ENCODE data around the gene ESR2.
A peak's percentile ranks its signal among the peaks of the same experiment; 100 is the strongest.

ESR2 gene

DNA sequence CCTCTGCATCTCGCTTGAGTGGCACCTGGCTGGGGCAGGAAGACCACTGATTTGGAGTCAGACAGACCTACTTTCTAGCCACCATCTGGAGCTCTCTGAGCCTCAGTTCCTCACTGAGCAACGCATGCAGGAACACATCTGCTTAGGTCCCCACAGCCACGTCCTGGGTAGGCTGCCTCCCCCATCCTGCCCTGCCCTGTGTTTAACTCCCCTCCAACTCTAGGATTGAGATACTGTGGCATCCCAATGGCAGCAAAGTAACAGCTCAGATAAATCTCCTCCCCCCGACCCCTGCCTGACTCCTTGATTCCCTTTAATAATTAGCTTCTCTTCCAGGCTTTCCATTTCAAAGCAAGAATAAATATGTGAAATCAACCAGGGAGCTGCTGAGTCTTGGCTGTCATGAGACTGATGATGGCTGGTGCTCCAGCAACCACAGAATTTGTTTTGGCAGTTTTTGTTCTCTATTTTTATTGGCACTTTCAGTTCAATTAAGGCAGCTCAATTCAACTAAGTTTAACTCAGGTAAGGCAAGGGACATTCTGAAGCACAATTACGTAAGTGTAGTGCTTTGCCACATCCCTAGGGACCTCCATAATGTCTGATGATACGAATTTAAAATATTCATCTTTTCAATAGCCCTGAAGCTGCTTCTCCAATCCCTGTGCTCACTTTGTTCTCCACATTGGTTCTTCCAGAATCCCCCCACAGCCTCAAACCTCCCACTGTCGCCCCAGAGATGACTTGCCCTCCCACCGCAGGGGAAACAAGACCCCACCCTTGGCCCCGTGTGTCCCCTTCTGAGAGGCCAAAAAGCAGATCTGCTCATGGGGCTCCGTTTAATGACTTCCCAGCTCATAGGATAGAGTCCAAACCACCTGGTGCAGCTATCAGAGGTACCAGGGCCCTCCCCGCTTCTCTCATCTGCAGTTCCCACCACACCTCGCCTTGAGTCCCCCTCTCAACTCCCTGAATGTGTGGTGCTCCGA, 58.2 kb downstream of the ESR2 start:
- H3K9me3 ChIP-seq = no peaks in the 10 kb centered on the region
- H3K4me3 ChIP-seq (ENCODE audit: low read depth in 1 of 2, low read length in 1 of 2) = no peak overlapping the region
- H3K27me3 ChIP-seq = peaks cover 9% of the 10 kb centered on the region
- H3K36me3 ChIP-seq = peaks cover 28% of the 10 kb centered on the region
- H3K4me1 ChIP-seq (ENCODE audit: control insufficient read depth in 1 of 2, insufficient read depth in 1 of 2, low read depth in 1 of 2, low read length in 1 of 2) = no peaks in the 10 kb centered on the region
- TF ChIP-seq, protein P1, sequence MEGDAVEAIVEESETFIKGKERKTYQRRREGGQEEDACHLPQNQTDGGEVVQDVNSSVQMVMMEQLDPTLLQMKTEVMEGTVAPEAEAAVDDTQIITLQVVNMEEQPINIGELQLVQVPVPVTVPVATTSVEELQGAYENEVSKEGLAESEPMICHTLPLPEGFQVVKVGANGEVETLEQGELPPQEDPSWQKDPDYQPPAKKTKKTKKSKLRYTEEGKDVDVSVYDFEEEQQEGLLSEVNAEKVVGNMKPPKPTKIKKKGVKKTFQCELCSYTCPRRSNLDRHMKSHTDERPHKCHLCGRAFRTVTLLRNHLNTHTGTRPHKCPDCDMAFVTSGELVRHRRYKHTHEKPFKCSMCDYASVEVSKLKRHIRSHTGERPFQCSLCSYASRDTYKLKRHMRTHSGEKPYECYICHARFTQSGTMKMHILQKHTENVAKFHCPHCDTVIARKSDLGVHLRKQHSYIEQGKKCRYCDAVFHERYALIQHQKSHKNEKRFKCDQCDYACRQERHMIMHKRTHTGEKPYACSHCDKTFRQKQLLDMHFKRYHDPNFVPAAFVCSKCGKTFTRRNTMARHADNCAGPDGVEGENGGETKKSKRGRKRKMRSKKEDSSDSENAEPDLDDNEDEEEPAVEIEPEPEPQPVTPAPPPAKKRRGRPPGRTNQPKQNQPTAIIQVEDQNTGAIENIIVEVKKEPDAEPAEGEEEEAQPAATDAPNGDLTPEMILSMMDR (IDR thresholded peaks at IDR 0.05) = no peak
- H3K27ac ChIP-seq = no peak overlapping the region

DNA sequence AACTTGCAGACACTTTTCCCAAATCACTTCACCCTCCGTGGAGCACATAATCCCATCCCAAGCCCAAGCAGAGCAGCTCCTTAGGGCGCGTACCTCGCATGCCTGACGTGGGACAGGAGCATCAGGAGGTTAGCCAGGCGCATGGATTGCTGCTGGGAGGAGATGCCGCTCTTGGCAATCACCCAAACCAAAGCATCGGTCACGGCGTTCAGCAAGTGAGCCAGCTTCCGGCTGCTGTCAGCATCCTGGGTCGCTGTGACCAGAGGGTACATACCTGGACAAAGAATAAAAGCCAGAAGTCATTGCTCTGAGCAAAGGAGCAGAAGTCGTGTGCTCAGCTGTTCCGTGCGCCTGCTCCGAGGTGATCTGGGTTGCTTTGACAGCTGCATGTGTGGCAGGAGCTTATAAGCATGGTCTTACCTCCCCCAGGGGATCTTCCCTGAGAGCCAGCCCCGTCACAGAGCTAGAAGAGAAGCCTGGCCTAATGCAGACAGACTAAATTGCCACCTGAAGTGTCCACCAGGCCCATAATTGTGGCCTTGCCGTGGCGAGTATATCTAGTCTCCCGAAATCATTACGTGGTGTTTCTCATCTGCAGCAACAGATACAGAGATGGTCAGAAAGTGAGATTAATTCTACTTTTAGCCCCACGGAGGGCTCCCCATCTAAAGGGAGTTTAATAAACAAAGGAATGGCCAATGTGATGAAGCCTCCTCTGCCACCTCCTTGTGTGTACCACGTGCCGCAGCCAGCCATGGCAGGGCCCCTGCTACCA, 59.1 kb downstream of the ESR2 start:
- H3K27me3 ChIP-seq = peaks cover 9% of the 10 kb centered on the region
- H3K4me3 ChIP-seq (ENCODE audit: low read depth in 1 of 2, low read length in 1 of 2) = no peak overlapping the region
- H3K27ac ChIP-seq = no peak overlapping the region

DNA sequence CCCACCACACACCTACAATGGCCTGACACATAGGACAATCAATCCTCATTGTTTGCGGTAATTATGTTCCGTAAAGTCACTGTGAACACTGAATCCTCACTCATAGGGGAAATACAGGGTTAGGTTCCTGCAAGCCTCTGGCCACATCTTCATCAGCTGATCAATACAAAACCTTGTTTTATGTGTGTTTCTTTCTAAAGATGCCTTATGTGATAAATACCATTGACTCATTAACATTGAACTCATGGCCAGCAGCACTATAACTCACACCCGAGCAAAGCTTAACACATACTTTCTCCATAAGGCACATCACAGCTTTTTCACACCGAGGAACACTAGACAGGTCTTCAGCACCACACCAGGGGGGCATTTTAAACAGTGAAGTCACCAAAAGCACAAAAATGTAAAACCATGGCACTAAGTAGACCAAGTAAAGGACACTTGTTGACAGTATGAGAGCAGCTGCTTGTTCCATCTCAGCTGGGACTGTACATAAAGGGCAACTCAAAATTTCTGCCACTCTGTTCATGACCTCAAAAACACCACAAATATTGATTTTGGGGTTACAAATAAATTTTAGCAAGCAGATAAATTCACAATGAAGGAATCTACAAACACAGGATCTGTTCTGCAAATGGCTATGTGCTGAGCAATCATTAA, 60.5 kb downstream of the ESR2 start:
- Histone ChIP-seq H3K4me3 (ENCODE audit: low read depth in 1 of 2, low read length in 1 of 2) (no peak overlapping the region), H3K9me3 (no peaks in the 10 kb centered on the region), H3K27ac (peak overlapping the region; percentile 8), H3K36me3 (peaks cover 47% of the 10 kb centered on the region), H3K4me1 (ENCODE audit: control insufficient read depth in 1 of 2, insufficient read depth in 1 of 2, low read depth in 1 of 2, low read length in 1 of 2) (no peaks in the 10 kb centered on the region), H3K27me3 (no peaks in the 10 kb centered on the region)
- TF ChIP-seq, protein P1 (IDR thresholded peaks at IDR 0.05) = no peak

More for the DNA sequence above, 59.1 kb downstream of the ESR2 start:
- TF ChIP-seq, protein P1 (IDR thresholded peaks at IDR 0.05) = no peak
- Histone ChIP-seq H3K9me3 (no peaks in the 10 kb centered on the region), H3K4me1 (ENCODE audit: control insufficient read depth in 1 of 2, insufficient read depth in 1 of 2, low read depth in 1 of 2, low read length in 1 of 2) (no peaks in the 10 kb centered on the region), H3K36me3 (peaks cover 33% of the 10 kb centered on the region)

DNA sequence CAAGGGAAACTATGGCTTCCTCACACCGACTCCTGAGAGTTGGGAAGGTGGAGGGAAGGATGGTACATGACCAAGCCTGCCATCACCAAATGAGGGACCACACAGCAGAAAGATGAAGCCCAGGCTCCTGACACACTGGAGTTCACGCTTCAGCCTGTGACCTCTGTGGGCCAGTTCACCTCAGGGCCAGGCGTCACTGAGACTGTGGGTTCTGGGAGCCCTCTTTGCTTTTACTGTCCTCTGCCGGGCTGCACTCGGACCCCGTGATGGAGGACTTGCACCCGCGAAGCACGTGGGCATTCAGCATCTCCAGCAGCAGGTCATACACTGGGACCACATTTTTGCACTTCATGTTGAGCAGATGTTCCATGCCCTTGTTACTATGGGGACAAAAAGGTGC, 61.2 kb downstream of the ESR2 start:
- Histone ChIP-seq H3K27me3 (no peaks in the 10 kb centered on the region), H3K4me1 (ENCODE audit: control insufficient read depth in 1 of 2, insufficient read depth in 1 of 2, low read depth in 1 of 2, low read length in 1 of 2) (no peaks in the 10 kb centered on the region), H3K27ac (no peak overlapping the region), H3K4me3 (ENCODE audit: low read depth in 1 of 2, low read length in 1 of 2) (no peak overlapping the region), H3K9me3 (no peaks in the 10 kb centered on the region), H3K36me3 (peaks cover 55% of the 10 kb centered on the region)
- TF ChIP-seq, protein P1 (IDR thresholded peaks at IDR 0.05) = no peak

DNA sequence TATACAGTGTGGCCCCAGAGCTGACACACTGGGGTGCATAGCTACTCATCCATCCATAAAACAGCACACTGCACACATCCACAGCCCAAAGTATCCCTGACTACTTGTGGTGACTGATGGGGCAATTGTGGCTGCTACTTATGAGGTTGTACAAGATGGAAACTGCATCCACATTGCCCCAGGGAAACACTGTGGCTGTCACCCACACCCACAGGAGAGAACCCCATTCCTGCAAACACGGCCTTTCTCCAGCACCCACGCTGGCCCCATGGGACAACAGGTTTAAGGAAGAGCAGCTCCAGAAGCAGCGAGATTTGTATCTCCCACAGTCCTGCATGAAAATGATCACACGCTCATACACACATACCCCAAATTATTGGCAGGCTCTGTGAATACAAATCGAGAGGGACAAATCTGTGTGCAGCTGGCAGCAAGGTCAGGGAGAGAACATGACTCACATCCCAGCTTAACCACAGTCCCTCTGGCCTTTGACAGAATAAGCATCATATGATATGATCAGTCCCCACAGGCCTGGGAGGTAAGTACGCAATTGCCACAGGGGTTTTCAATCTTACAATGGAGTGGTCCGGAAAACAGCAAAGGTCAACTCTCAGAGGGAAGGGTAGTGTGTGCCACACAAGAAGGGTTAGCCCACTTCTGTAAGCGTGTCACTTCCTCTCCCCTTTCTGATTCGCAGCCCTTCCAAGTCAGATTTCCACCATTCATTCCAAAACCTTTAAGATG, 61.9 kb downstream of the ESR2 start:
- H3K4me3 ChIP-seq (ENCODE audit: low read depth in 1 of 2, low read length in 1 of 2) = no peak overlapping the region
- H3K4me1 ChIP-seq (ENCODE audit: control insufficient read depth in 1 of 2, insufficient read depth in 1 of 2, low read depth in 1 of 2, low read length in 1 of 2) = no peaks in the 10 kb centered on the region
- peaks cover 61% of the 10 kb centered on the region for H3K36me3 ChIP-seq
- no peaks in the 10 kb centered on the region for H3K9me3 ChIP-seq
- H3K27me3 ChIP-seq = no peaks in the 10 kb centered on the region
- TF ChIP-seq, protein P1 (IDR thresholded peaks at IDR 0.05) = no peak
- no peak overlapping the region for H3K27ac ChIP-seq

Data from neutrophil (primary cell).